Islet of Langerhans (tissue), 1 donor: ENCODE measurements around the gene PIBF1.
"Not testable (repeated sequence)": the region's sequence is repeated elsewhere in the genome, so short reads cannot be mapped to it uniquely, and the experiment has no call there.

Source experiments
- FAIRE-seq: peaks from one replicate; lab custom pipeline; 2011; peaks lifted over from hg19 to GRCh38; lab: Jason Lieb, UNC

Gene PIBF1

GRCh38 chr13:72781451-72782439 lies at the start of gene PIBF1, which contains the start of gene DIS3:
PIBF1 (plus strand) TSS chr13:72782133; CDS start chr13:72783470, 1,337 bp downstream.
DIS3 (minus strand) TSS chr13:72781900; CDS start chr13:72781832, 68 bp downstream.
- peak; percentile 99 for FAIRE-seq

- no peak for FAIRE-seq
Observed at GRCh38 chr13:72737033-72737432, 44.9 kb upstream of the PIBF1 start.

- FAIRE-seq, result no peak
Observed at GRCh38 chr13:72740015-72740414, 41.9 kb upstream of the PIBF1 start.

- FAIRE-seq, result no peak
Observed at GRCh38 chr13:72745260-72745659, 36.7 kb upstream of the PIBF1 start.

- FAIRE-seq, result no peak
Observed at GRCh38 chr13:72751220-72751619, 30.7 kb upstream of the PIBF1 start.

GRCh38 chr13:72754111-72754510 lies 27.8 kb upstream of the PIBF1 start:
- no peak for FAIRE-seq

- FAIRE-seq, result no peak
Observed at GRCh38 chr13:72757792-72758535, 24.0 kb upstream of the PIBF1 start.

GRCh38 chr13:72760189-72760588 lies 21.7 kb upstream of the PIBF1 start:
- FAIRE-seq, result no peak

- FAIRE-seq, result no peak
Observed at GRCh38 chr13:72763411-72763810, 18.5 kb upstream of the PIBF1 start.

GRCh38 chr13:72774019-72774418 lies 7.9 kb upstream of the PIBF1 start:
- FAIRE-seq, result peak; percentile 24

- FAIRE-seq, result no peak
Observed at GRCh38 chr13:72782717-72783116, 784 bp downstream of the PIBF1 start.

- FAIRE-seq, result not testable (repeated sequence)
Observed at GRCh38 chr13:72784679-72785078, 2.7 kb downstream of the PIBF1 start.

- FAIRE-seq, result no peak
Observed at GRCh38 chr13:72788831-72789230, 6.9 kb downstream of the PIBF1 start.

GRCh38 chr13:72792640-72793039 lies 10.7 kb downstream of the PIBF1 start:
- no peak for FAIRE-seq

GRCh38 chr13:72798817-72799216 lies 16.9 kb downstream of the PIBF1 start:
- no peak for FAIRE-seq

- no peak for FAIRE-seq
Observed at GRCh38 chr13:72804301-72804700, 22.4 kb downstream of the PIBF1 start.

- FAIRE-seq, result no peak
Observed at GRCh38 chr13:72805676-72806346, 23.9 kb downstream of the PIBF1 start.

- not testable (repeated sequence) for FAIRE-seq
Observed at GRCh38 chr13:72806514-72806913, 24.6 kb downstream of the PIBF1 start.

- peak; percentile 92 for FAIRE-seq
Observed at GRCh38 chr13:72808917-72809500, 27.1 kb downstream of the PIBF1 start.

GRCh38 chr13:72820156-72820897 lies 38.4 kb downstream of the PIBF1 start:
- FAIRE-seq, result peak; percentile 71

- FAIRE-seq, result no peak
Observed at GRCh38 chr13:72820898-72821279, 39.0 kb downstream of the PIBF1 start.
